ENCODE results near the gene PHKB. TPM values are rescaled to one million over a fixed set of nuclear protein-coding genes. Genes with fewer than 3 reads are reported as not detected.
"Not testable (repeated sequence)": the region's sequence is repeated elsewhere in the genome, so short reads cannot be mapped to it uniquely, and the experiment has no call there.

The PHKB gene
- total RNA-seq, 2 donors from 2014 or later = 57.7 to 61.5 TPM

- no peak for DNase-seq (ENCODE audit: low spot score)
- intact Hi-C loops (cut with DNase I) = no loop called here
Observed at GRCh38 chr16:47493381-47494337, 32.5 kb downstream of the PHKB start.

- intact Hi-C loops (cut with DNase I) = no loop called here
- no peak for DNase-seq (ENCODE audit: low spot score)
Observed at GRCh38 chr16:47499080-47499699, 38.1 kb downstream of the PHKB start.

GRCh38 chr16:47499700-47500264, 38.7 kb downstream of the PHKB start:
- DNase-seq (ENCODE audit: low spot score) = no peak
- intact Hi-C loops (cut with DNase I) = no loop called here

- intact Hi-C loops (cut with DNase I) = no loop called here
- DNase-seq (ENCODE audit: low spot score) = no peak
Observed at GRCh38 chr16:47503936-47504335, 42.8 kb downstream of the PHKB start.

- intact Hi-C loops (cut with DNase I) = no loop called here
Observed at GRCh38 chr16:47504599-47504998, 43.5 kb downstream of the PHKB start.

GRCh38 chr16:47506800-47507199, 45.7 kb downstream of the PHKB start:
- DNase-seq (ENCODE audit: low spot score) = no peak
- intact Hi-C loops (cut with DNase I) = no loop called here

More at GRCh38 chr16:47504599-47504998, 43.5 kb downstream of the PHKB start:
- DNase-seq (ENCODE audit: low spot score) = no peak

- intact Hi-C loops (cut with DNase I) = no loop called here
- DNase-seq (ENCODE audit: low spot score) = no peak
Observed at GRCh38 chr16:47507701-47508100, 46.6 kb downstream of the PHKB start.

GRCh38 chr16:47511882-47512281, 50.8 kb downstream of the PHKB start:
- intact Hi-C loops (cut with DNase I) = no loop called here
- DNase-seq (ENCODE audit: low spot score) = no peak

- DNase-seq (ENCODE audit: low spot score) = no peak
- intact Hi-C loops (cut with DNase I) = no loop called here
Observed at GRCh38 chr16:47519037-47519436, 57.9 kb downstream of the PHKB start.

GRCh38 chr16:47519546-47519945, 58.4 kb downstream of the PHKB start:
- DNase-seq (ENCODE audit: low spot score) = no peak
- intact Hi-C loops (cut with DNase I) = no loop called here

- intact Hi-C loops (cut with DNase I) = no loop called here
- DNase-seq (ENCODE audit: low spot score) = no peak
Observed at GRCh38 chr16:47519996-47520679, 59.0 kb downstream of the PHKB start.

- DNase-seq (ENCODE audit: low spot score) = no peak
- intact Hi-C loops (cut with DNase I) = no loop called here
Observed at GRCh38 chr16:47523342-47524006, 62.3 kb downstream of the PHKB start.

- intact Hi-C loops (cut with DNase I) = no loop called here
- no peak for DNase-seq (ENCODE audit: low spot score)
Observed at GRCh38 chr16:47524007-47524405, 62.9 kb downstream of the PHKB start.

- DNase-seq (ENCODE audit: low spot score) = no peak
- intact Hi-C loops (cut with DNase I) = no loop called here
Observed at GRCh38 chr16:47528431-47528830, 67.3 kb downstream of the PHKB start.

- DNase-seq (ENCODE audit: low spot score) = peak; percentile 75
- intact Hi-C loops (cut with DNase I) = no loop called here
Observed at GRCh38 chr16:47533744-47534292, 72.7 kb downstream of the PHKB start.

- no peak for DNase-seq (ENCODE audit: low spot score)
- intact Hi-C loops (cut with DNase I) = no loop called here
Observed at GRCh38 chr16:47538472-47538871, 77.3 kb downstream of the PHKB start.

- intact Hi-C loops (cut with DNase I); DNase-seq (ENCODE audit: low spot score): not testable (repeated sequence)
Observed at GRCh38 chr16:47539707-47540670, 78.9 kb downstream of the PHKB start.

- DNase-seq (ENCODE audit: low spot score); intact Hi-C loops (cut with DNase I): not testable (repeated sequence)
Observed at GRCh38 chr16:47541135-47541534, 80.0 kb downstream of the PHKB start.
